CD4-positive, CD25-positive, alpha-beta regulatory T cell (primary cell): ENCODE results near the gene FUT8. TPM values are rescaled to one million over a fixed set of nuclear protein-coding genes. Genes with fewer than 3 reads are reported as not detected.
A peak's percentile ranks its signal among the peaks of the same experiment; 100 is the strongest.

Source experiments
- ATAC-seq, 2 donors: fragments of 150-1000 bp; cut with Tn5 transposase; one replicate each; pipeline ENCODE4 v1.10.0; 2021; ENCODE audit warnings: low read depth in 2 of 2, moderate number of reproducible peaks in 2 of 2, moderate library complexity in 1 of 2
- DNase-seq, 3 donors: peaks; one replicate each; pipeline versions ENCODE4 v3.0.0 to v3.0.0-alpha.2; 2012 to 2022; ENCODE audit warnings: mixed read lengths in 1 of 3
- H3K27ac ChIP-seq: one replicate; pipeline ENCODE4 v1.7.0; 2013; ENCODE audit warnings: mild to moderate bottlenecking, low read length; ENCODE audit not compliant: insufficient read depth, poor library complexity, severe bottlenecking
- H3K27me3 ChIP-seq: one replicate; pipeline ENCODE4 v1.7.0; 2013; ENCODE audit warnings: low read length; ENCODE audit not compliant: control insufficient read depth, insufficient read depth
- H3K36me3 ChIP-seq: one replicate; pipeline ENCODE4 v1.7.0; 2013; ENCODE audit warnings: mild to moderate bottlenecking, low read length, moderate library complexity; ENCODE audit not compliant: control insufficient read depth, insufficient read depth
- H3K4me1 ChIP-seq: 2 replicates; pipeline ENCODE4 v1.7.0; 2013; ENCODE audit warnings: mild to moderate bottlenecking, low read length; ENCODE audit not compliant: insufficient read depth, control insufficient read depth, poor library complexity, severe bottlenecking
- H3K4me3 ChIP-seq: one replicate; pipeline ENCODE4 v1.7.0; 2013; ENCODE audit warnings: low read depth, mild to moderate bottlenecking, low read length, moderate library complexity
- H3K9me3 ChIP-seq, 2 experiments: 1 replicate in 1 of 2; 2 replicates in 1 of 2; pipeline ENCODE4 v1.7.0; 2013; ENCODE audit warnings: low read length in 2 of 2, mild to moderate bottlenecking in 1 of 2, moderate library complexity in 1 of 2; ENCODE audit not compliant: control insufficient read depth in 2 of 2
- H3K27ac Mint-ChIP-seq, 3 donors: one replicate each; pipeline ENCODE4 v1.8.0; 2020 to 2022; ENCODE audit warnings: mild to moderate bottlenecking in 3 of 3, mixed read lengths in 3 of 3, moderate library complexity in 2 of 3
- H3K27me3 Mint-ChIP-seq: one replicate; pipeline ENCODE4 v1.8.0; 2022; ENCODE audit warnings: mild to moderate bottlenecking, mixed read lengths
- H3K36me3 Mint-ChIP-seq: one replicate; pipeline ENCODE4 v1.8.0; 2020; ENCODE audit warnings: mixed read lengths
- H3K4me1 Mint-ChIP-seq, 4 donors: one replicate each; pipeline ENCODE4 v1.8.0; 2020 to 2022; ENCODE audit warnings: mixed read lengths in 4 of 4, mild to moderate bottlenecking in 1 of 4
- H3K4me3 Mint-ChIP-seq, 4 donors: one replicate each; pipeline ENCODE4 v1.8.0; 2020 to 2022; ENCODE audit warnings: mild to moderate bottlenecking in 4 of 4, mixed read lengths in 4 of 4, moderate library complexity in 3 of 4
- H3K9me3 Mint-ChIP-seq, 7 donors: one replicate each; pipeline ENCODE4 v1.8.0; 2020 to 2022; ENCODE audit warnings: mixed read lengths in 7 of 7, mild to moderate bottlenecking in 3 of 7, moderate library complexity in 2 of 7
- polyA plus RNA-seq, 4 donors: library from polyadenylated mRNA; unstranded; fragments of 300-500 nt; fragmentation: Illumina TruSeq; gene quantifications; one replicate each; pipeline ENCODE4 v1.2.3, GENCODE V29; 2021
- total RNA-seq: library from RNA; stranded (reverse); gene quantifications from one replicate; pipeline ENCODE4 v1.2.3, GENCODE V29; 2022

The FUT8 gene
- total and polyA plus RNA-seq, 5 donors from 2014 or later: 15.3 to 59.2 (median 22.2) TPM

DNA sequence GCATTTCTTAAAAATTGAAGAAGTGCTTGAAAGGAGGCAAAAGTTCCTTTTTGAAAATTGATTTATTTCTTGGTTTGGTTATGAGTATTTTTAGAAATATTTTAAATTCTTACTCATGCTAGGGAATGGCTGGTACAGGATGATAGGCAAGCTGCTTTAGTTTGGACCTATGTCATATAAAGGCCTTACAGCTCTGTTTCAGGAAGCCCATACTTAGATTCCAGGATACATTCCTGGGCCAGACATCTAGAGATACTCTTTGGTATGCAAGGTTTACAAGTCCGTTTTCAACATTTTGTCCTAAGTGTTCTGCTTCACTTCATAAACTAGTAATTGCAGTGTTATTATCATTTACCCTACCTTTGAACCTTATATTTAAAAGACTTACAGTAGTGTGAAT lies 186.8 kb downstream of the FUT8 start:
- DNase-seq (no peak), ATAC-seq (no peak)
- no peaks in the 10 kb centered on the region for H3K27me3 Mint-ChIP-seq
- Histone ChIP-seq H3K27ac (no peak overlapping the region), H3K4me1 (peaks cover 2% of the 10 kb centered on the region), H3K4me3 (no peak overlapping the region), H3K9me3 (no peaks in the 10 kb centered on the region), H3K36me3 (no peaks in the 10 kb centered on the region), H3K27me3 (no peaks in the 10 kb centered on the region)
- peaks cover 0 to 9% (median 3%) of the 10 kb centered on the region in 4 donors for H3K4me1 Mint-ChIP-seq
- H3K27ac Mint-ChIP-seq: no peak overlapping the region
- H3K36me3 Mint-ChIP-seq: peaks cover 3% of the 10 kb centered on the region
- H3K9me3 Mint-ChIP-seq: peaks cover 0 to 2% (median 0%) of the 10 kb centered on the region in 7 donors
- H3K4me3 Mint-ChIP-seq: no peak overlapping the region

DNA sequence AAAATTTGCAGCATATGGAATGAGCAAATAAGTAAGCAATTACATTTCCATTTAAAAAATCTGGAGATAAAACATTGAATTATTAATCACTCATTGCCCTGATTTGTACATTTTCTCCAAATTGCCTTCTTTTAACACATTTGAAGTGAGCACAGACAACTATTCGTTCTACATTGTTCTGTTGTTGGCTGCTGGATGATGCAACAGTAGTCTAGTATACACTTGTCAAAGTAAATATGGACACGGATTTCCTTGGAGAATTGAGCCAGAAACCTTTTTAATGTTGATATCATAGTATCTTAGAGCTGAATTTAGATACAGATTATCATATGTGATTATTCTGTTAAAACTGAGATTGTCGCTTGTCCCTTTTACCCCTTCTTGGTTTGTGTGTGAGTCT lies 188.2 kb downstream of the FUT8 start:
- Mint-ChIP-seq H3K27ac (no peak overlapping the region), H3K9me3 (peaks cover 0 to 2% (median 0%) of the 10 kb centered on the region in 7 donors), H3K4me3 (no peak overlapping the region), H3K27me3 (no peaks in the 10 kb centered on the region), H3K36me3 (peaks cover 3% of the 10 kb centered on the region), H3K4me1 (peaks cover 0 to 12% (median 4%) of the 10 kb centered on the region in 4 donors)
- Histone ChIP-seq H3K4me1 (peaks cover 7% of the 10 kb centered on the region), H3K27ac (no peak overlapping the region), H3K27me3 (no peaks in the 10 kb centered on the region), H3K36me3 (no peaks in the 10 kb centered on the region), H3K4me3 (no peak overlapping the region), H3K9me3 (no peaks in the 10 kb centered on the region)
- DNase-seq (no peak), ATAC-seq (no peak)

DNA sequence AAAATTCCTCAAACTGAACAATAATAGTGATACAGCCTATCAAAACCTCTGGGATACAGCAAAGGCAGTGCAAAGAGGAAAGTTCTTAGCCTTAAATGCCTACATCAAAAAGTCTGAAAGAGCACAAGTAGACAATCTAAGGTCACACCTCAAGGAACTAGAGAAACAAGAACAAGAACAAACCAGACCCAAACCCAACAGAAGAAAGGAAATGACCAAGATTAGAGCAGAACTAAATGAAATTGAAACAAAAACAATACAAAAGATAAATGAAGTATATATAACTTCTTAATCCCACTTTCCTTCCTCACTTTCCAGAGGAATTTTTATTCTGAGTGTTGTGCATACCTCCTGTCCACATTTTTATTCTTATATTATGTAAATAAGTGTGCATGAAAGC lies 192.0 kb downstream of the FUT8 start:
- H3K36me3 ChIP-seq: no peaks in the 10 kb centered on the region
- H3K9me3 ChIP-seq: no peaks in the 10 kb centered on the region
- H3K36me3 Mint-ChIP-seq: peaks cover 3% of the 10 kb centered on the region
- H3K4me1 ChIP-seq: peaks cover 7% of the 10 kb centered on the region
- peaks cover 0 to 13% (median 7%) of the 10 kb centered on the region in 4 donors for H3K4me1 Mint-ChIP-seq
- no peak for ATAC-seq
- H3K27me3 Mint-ChIP-seq: no peaks in the 10 kb centered on the region
- no peak overlapping the region for H3K4me3 Mint-ChIP-seq
- H3K4me3 ChIP-seq: no peak overlapping the region
- H3K9me3 Mint-ChIP-seq: peaks cover 0 to 2% (median 0%) of the 10 kb centered on the region in 7 donors
- no peak overlapping the region for H3K27ac ChIP-seq
- no peak overlapping the region for H3K27ac Mint-ChIP-seq
- no peaks in the 10 kb centered on the region for H3K27me3 ChIP-seq
- DNase-seq: peak in 1 of 3 donors; percentile 16

DNA sequence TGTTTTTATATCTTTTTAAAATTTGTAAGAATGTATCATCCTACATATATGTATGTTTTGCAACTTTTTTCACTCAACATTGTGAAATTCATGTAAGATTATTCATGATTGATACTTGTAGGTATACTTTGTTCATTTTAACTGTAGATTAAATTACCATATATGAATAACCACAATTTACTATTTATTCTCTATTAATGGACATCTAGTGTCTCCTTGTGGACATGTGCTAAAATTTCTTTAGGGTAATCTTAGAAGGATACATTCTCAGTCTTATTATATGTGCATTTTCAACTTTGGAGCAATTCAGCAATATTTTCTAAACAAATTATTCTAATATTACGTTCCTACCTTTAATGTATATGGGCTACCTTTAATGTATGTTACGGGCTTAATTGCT lies 192.4 kb downstream of the FUT8 start:
- H3K27ac ChIP-seq: no peak overlapping the region
- H3K27ac Mint-ChIP-seq: no peak overlapping the region
- no peak overlapping the region for H3K4me3 ChIP-seq
- H3K27me3 ChIP-seq: no peaks in the 10 kb centered on the region
- H3K36me3 ChIP-seq: no peaks in the 10 kb centered on the region
- H3K4me3 Mint-ChIP-seq: no peak overlapping the region
- peaks cover 4% of the 10 kb centered on the region for H3K36me3 Mint-ChIP-seq
- no peak for ATAC-seq
- peaks cover 0 to 13% (median 7%) of the 10 kb centered on the region in 4 donors for H3K4me1 Mint-ChIP-seq
- no peak for DNase-seq
- H3K9me3 ChIP-seq: no peaks in the 10 kb centered on the region
- H3K27me3 Mint-ChIP-seq: no peaks in the 10 kb centered on the region
- peaks cover 0 to 2% (median 0%) of the 10 kb centered on the region in 7 donors for H3K9me3 Mint-ChIP-seq
- peaks cover 7% of the 10 kb centered on the region for H3K4me1 ChIP-seq

DNA sequence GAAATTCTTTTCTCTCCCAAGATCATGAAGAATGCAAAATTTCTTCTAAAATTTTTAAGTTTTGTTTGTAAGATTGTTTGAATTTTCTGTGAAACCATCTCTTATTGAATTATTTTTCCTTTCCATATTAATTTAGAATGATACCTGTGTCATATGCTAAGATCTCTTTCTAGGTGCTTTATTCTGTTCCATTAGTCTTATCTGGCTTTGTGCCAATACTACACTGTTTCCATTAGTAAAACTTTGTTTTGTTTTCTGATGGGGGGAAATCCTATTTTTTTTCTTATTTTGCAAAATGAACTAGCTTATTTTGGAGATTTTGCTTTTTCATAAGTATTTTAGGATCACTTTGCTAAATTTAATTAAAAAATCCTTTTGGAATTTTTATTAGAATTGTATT lies 193.9 kb downstream of the FUT8 start:
- Mint-ChIP-seq H3K4me3 (no peak overlapping the region), H3K4me1 (peaks cover 0 to 13% (median 6%) of the 10 kb centered on the region in 4 donors), H3K27me3 (no peaks in the 10 kb centered on the region), H3K36me3 (peaks cover 6% of the 10 kb centered on the region), H3K9me3 (no peaks in the 10 kb centered on the region), H3K27ac (no peak overlapping the region)
- Histone ChIP-seq H3K4me3 (no peak overlapping the region), H3K27ac (no peak overlapping the region), H3K36me3 (no peaks in the 10 kb centered on the region), H3K27me3 (no peaks in the 10 kb centered on the region), H3K4me1 (peaks cover 7% of the 10 kb centered on the region), H3K9me3 (no peaks in the 10 kb centered on the region)
- DNase-seq (no peak), ATAC-seq (no peak)

DNA sequence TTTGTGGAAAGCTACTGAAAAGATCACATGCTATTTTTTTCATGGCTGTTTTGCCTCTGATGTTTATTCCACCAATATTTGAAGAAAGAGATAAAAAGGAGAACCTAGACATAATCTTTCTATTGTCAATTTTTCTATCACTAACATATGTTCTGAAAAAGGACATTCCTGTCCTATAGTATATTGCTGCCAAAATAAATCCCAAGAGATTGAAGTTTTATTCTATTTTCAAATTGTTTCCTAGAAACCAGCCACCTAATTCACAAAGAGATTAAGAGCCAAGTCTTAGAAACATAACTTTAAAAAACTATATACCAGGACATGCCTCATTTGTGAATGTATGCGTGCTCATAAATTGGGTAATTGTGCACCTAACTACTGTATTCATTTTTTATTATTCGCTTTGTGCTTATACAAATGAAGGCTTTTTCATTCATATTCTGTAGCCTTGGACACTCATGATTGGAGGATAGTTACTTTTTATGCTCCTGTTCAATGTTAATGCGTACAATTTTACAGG lies 200.7 kb downstream of the FUT8 start:
- Histone ChIP-seq H3K4me1 (no peaks in the 10 kb centered on the region), H3K27ac (no peak overlapping the region), H3K36me3 (peaks cover 4% of the 10 kb centered on the region), H3K4me3 (no peak overlapping the region), H3K27me3 (no peaks in the 10 kb centered on the region), H3K9me3 (no peaks in the 10 kb centered on the region)
- H3K4me3 Mint-ChIP-seq: no peak overlapping the region
- ATAC-seq (no peak), DNase-seq (no peak)
- H3K27ac Mint-ChIP-seq: no peak overlapping the region
- H3K27me3 Mint-ChIP-seq: no peaks in the 10 kb centered on the region
- H3K9me3 Mint-ChIP-seq: no peaks in the 10 kb centered on the region
- peaks cover 6 to 12% (median 9%) of the 10 kb centered on the region in 4 donors for H3K4me1 Mint-ChIP-seq
- peaks cover 24% of the 10 kb centered on the region for H3K36me3 Mint-ChIP-seq

DNA sequence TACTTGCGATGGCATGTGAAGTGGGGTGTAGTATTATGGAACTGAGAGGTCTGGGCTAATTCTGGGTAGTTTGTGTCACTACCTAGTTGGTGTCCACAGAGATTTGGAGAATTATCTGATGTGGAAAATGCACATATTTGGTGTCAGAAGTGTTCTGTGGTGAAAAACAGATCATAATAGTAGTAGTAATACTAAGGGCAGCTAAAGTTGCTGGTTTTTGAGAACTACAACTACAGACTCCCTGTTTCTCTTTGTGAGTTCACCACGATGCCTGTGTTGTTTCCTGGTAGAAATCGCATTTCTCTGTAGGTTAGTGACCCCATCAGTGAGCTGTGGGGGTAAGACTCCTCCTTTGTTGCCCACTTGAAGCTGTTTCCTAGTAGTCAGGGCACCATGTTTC lies 206.5 kb downstream of the FUT8 start:
- H3K4me1 Mint-ChIP-seq: peaks cover 11 to 23% (median 14%) of the 10 kb centered on the region in 4 donors
- Histone ChIP-seq H3K27me3 (no peaks in the 10 kb centered on the region), H3K4me1 (no peaks in the 10 kb centered on the region), H3K9me3 (no peaks in the 10 kb centered on the region), H3K36me3 (peaks cover 9% of the 10 kb centered on the region), H3K4me3 (no peak overlapping the region), H3K27ac (no peak overlapping the region)
- ATAC-seq (no peak), DNase-seq (no peak)
- no peaks in the 10 kb centered on the region for H3K27me3 Mint-ChIP-seq
- peak overlapping the region in 1 of 3 donors; percentile 18 for H3K27ac Mint-ChIP-seq
- peaks cover 19% of the 10 kb centered on the region for H3K36me3 Mint-ChIP-seq
- no peak overlapping the region for H3K4me3 Mint-ChIP-seq
- H3K9me3 Mint-ChIP-seq: no peaks in the 10 kb centered on the region

DNA sequence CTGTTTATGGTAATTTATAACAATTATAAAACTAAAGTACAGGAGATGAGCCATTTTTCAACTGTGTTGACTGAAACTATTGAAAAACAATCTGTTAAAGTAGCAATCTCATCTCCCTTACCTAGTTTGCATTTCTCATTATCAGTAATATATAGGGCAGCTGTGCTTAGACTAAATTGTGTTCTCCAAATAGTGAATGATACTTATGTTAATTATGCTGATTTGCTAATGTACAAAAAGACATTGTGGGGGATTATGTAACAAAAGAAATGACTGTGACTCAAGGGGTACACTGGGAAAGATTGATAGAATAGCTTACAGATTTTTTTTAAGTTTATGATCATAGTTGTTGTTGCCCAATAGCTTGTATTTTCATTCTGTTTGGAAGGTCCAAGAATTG lies 207.7 kb downstream of the FUT8 start:
- Mint-ChIP-seq H3K9me3 (no peaks in the 10 kb centered on the region), H3K36me3 (peaks cover 19% of the 10 kb centered on the region), H3K4me3 (no peak overlapping the region), H3K27ac (peak overlapping the region in 2 of 3 donors; percentile 1 to 3), H3K27me3 (no peaks in the 10 kb centered on the region), H3K4me1 (peaks cover 8 to 24% (median 11%) of the 10 kb centered on the region in 4 donors)
- Histone ChIP-seq H3K4me1 (no peaks in the 10 kb centered on the region), H3K36me3 (peaks cover 9% of the 10 kb centered on the region), H3K4me3 (no peak overlapping the region), H3K27ac (no peak overlapping the region), H3K9me3 (no peaks in the 10 kb centered on the region), H3K27me3 (no peaks in the 10 kb centered on the region)
- ATAC-seq: no peak
- peak in 1 of 3 donors; percentile 17 for DNase-seq
